Prostate gland (tissue), 2 donors: ENCODE data around the gene SCRG1.

Experiments used
- POLR2AphosphoS5 ChIP-seq: sonication (generic); formaldehyde crosslinking; IDR thresholded peaks from one replicate; pipeline ENCODE4 v1.6.1; 2017; ENCODE audit warnings: antibody characterized with exemption
- TF ChIP-seq, protein P1 (sequence below), 4 experiments: fragments of 200-600 bp in 2 of 4; fragments of 450-650 bp in 2 of 4; sonication (generic) in 2 of 4; IDR thresholded peaks; 1 replicate in 3 of 4; 2 replicates in 1 of 4; pipeline ENCODE4 v1.5.1; 2016 to 2019; ENCODE audit warnings: antibody characterized with exemption in 4 of 4, mild to moderate bottlenecking in 2 of 4, moderate library complexity in 2 of 4

DNA sequence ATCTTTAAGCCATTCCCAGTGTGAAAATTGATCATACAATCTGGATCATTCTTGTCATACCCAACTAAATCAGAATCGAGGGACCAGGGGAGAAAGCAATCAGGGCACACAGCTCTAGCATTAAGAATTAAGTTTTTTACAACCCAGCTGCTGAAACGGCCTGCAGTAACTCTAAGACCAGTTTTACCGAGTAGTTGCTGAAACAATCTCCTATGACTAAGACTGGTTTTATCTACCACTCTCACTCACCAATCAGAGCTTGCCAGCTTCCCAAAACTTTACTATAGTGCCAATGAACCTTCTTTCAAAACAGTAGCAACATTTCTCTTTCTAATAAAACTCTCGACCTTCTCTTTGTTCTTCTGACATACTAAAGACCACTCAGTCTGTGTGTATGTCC is 31.0 kb downstream of the SCRG1 start:
- TF ChIP-seq, protein P1, sequence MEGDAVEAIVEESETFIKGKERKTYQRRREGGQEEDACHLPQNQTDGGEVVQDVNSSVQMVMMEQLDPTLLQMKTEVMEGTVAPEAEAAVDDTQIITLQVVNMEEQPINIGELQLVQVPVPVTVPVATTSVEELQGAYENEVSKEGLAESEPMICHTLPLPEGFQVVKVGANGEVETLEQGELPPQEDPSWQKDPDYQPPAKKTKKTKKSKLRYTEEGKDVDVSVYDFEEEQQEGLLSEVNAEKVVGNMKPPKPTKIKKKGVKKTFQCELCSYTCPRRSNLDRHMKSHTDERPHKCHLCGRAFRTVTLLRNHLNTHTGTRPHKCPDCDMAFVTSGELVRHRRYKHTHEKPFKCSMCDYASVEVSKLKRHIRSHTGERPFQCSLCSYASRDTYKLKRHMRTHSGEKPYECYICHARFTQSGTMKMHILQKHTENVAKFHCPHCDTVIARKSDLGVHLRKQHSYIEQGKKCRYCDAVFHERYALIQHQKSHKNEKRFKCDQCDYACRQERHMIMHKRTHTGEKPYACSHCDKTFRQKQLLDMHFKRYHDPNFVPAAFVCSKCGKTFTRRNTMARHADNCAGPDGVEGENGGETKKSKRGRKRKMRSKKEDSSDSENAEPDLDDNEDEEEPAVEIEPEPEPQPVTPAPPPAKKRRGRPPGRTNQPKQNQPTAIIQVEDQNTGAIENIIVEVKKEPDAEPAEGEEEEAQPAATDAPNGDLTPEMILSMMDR (IDR thresholded peaks at IDR 0.05): no peak
- no peak for TF ChIP-seq POLR2AphosphoS5
